Right lobe of liver (tissue), 6 donors: ENCODE data around the gene PDE4B. TPM values are rescaled to one million over a fixed set of nuclear protein-coding genes. Genes with fewer than 3 reads are reported as not detected.
"Not testable (repeated sequence)": the region's sequence is repeated elsewhere in the genome, so short reads cannot be mapped to it uniquely, and the experiment has no call there.

Experiments
- ATAC-seq, 4 donors: fragments of 200-7000 bp; cut with Tn5 transposase; one replicate each; pipeline ENCODE4 v1.9.1; 2020; ENCODE audit warnings: mild to moderate bottlenecking in 4 of 4, moderate library complexity in 4 of 4
- DNase-seq, 3 donors: peaks; one replicate each; pipeline ENCODE4 v3.0.0-alpha.2; 2020
- H3K27ac ChIP-seq, 3 donors: fragments of 200-600 bp; one replicate each; pipeline ENCODE4 v1.8.0; 2022
- H3K27me3 ChIP-seq, 2 donors: fragments of 200-600 bp; one replicate each; pipeline ENCODE4 v1.8.0; 2022
- H3K36me3 ChIP-seq, 4 donors: fragments of 200-600 bp; sonication (generic) in 1 of 4; one replicate each; pipeline versions ENCODE4 v1.5.1 to v1.8.0; 2017 to 2022; ENCODE audit warnings: control low read depth in 1 of 4
- H3K4me1 ChIP-seq, 4 donors: fragments of 200-600 bp; sonication (generic) in 1 of 4; one replicate each; pipeline versions ENCODE4 v1.5.1 to v1.8.0; 2017 to 2022; ENCODE audit warnings: control low read depth in 1 of 4
- H3K4me3 ChIP-seq, 3 donors: fragments of 200-600 bp; one replicate each; pipeline ENCODE4 v1.8.0; 2022
- H3K9me3 ChIP-seq, 4 donors: fragments of 200-600 bp; sonication (generic) in 1 of 4; one replicate each; pipeline versions ENCODE4 v1.5.1 to v1.8.0; 2017 to 2022; ENCODE audit warnings: control low read depth in 1 of 4
- POLR2A ChIP-seq: fragments of 450-650 bp; IDR thresholded peaks from one replicate; pipeline ENCODE4 v1.6.1; 2017; ENCODE audit warnings: antibody characterized with exemption, mild to moderate bottlenecking
- WGBS: methylation state at CpG from one replicate; pipeline ENCODE4 v1.1.6; 2018; ENCODE audit warnings: low coverage, low lambda C conversion rate; ENCODE audit not compliant: insufficient coverage; ENCODE audit errors: missing lambda C conversion rate; 5-methylcytosine and 5-hydroxymethylcytosine counted together
- intact Hi-C, 2 donors: fragments of 100-400 bp; cut with DNase I; formaldehyde crosslinking; loops; one replicate each; pipeline versions ENCODE4 v1.11.2 to v1.14.1; 2022
- total RNA-seq, 6 experiments: library from RNA; depleted of rRNA in 2 of 6; stranded (reverse); fragments of >200 nt in 2 of 6; fragmentation: NEBNext Ultra II Directional in 3 of 6; extraction: Animal tissue kit (Norgen Biotek cat#: 25700) in 3 of 6; gene quantifications; one replicate each; pipeline versions ENCODE4 v1.1.0 to v1.2.4, GENCODE V29; 2016 to 2023
- TF ChIP-seq, protein P1 (sequence below), 4 donors: fragments of 200-600 bp in 3 of 4; fragments of 450-650 bp in 1 of 4; IDR thresholded peaks; one replicate each; pipeline versions ENCODE4 v1.5.1 to v1.8.0; 2016 to 2022; ENCODE audit warnings: antibody characterized with exemption in 4 of 4, mild to moderate bottlenecking in 2 of 4
- donor health status: DM: no; HTN: yes; CAD: no.
- donor health status: DM: no; HTN: no; CAD: no.
- donor health status: DM: no; HTN: no; CAD: no.
- donor health status: DM: no; HTN: yes; CAD: no.
- donor health status: DM: no; HTN: yes; CAD: no.

The PDE4B gene
- total RNA-seq, 6 experiments from 2014 or later = 1.4 to 6.4 (median 2.4) TPM

- Histone ChIP-seq H3K27ac (no peak overlapping the region), H3K9me3 (no peaks in the 10 kb centered on the region), H3K4me3 (no peak overlapping the region), H3K4me1 (no peaks in the 10 kb centered on the region), H3K36me3 (no peaks in the 10 kb centered on the region), H3K27me3 (no peaks in the 10 kb centered on the region)
- DNase-seq = no peak
- TF ChIP-seq, protein P1, sequence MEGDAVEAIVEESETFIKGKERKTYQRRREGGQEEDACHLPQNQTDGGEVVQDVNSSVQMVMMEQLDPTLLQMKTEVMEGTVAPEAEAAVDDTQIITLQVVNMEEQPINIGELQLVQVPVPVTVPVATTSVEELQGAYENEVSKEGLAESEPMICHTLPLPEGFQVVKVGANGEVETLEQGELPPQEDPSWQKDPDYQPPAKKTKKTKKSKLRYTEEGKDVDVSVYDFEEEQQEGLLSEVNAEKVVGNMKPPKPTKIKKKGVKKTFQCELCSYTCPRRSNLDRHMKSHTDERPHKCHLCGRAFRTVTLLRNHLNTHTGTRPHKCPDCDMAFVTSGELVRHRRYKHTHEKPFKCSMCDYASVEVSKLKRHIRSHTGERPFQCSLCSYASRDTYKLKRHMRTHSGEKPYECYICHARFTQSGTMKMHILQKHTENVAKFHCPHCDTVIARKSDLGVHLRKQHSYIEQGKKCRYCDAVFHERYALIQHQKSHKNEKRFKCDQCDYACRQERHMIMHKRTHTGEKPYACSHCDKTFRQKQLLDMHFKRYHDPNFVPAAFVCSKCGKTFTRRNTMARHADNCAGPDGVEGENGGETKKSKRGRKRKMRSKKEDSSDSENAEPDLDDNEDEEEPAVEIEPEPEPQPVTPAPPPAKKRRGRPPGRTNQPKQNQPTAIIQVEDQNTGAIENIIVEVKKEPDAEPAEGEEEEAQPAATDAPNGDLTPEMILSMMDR (IDR thresholded peaks at IDR 0.05) = no peak
- TF ChIP-seq POLR2A = no peak
- no peak for ATAC-seq
- 38% methylated on average over 2 of the region's 3 CpGs for WGBS
- intact Hi-C loops = no loop called here
Observed at GRCh38 chr1:65844821-65845534, 52.3 kb downstream of the PDE4B start.

GRCh38 chr1:65845535-65846060 lies 52.9 kb downstream of the PDE4B start:
- no peak for DNase-seq
- no peaks in the 10 kb centered on the region for H3K36me3 ChIP-seq
- peak in 1 of 4 donors; percentile 18 for ATAC-seq
- WGBS = 59% methylated on average over 7 of the region's 7 CpGs
- no peaks in the 10 kb centered on the region for H3K9me3 ChIP-seq
- TF ChIP-seq, protein P1 (IDR thresholded peaks at IDR 0.05) = no peak
- TF ChIP-seq POLR2A = no peak
- intact Hi-C loops = no loop called here
- H3K27me3 ChIP-seq = no peaks in the 10 kb centered on the region
- no peaks in the 10 kb centered on the region for H3K4me1 ChIP-seq
- H3K27ac ChIP-seq = no peak overlapping the region
- no peak overlapping the region for H3K4me3 ChIP-seq

GRCh38 chr1:65846866-65847265 lies 54.2 kb downstream of the PDE4B start:
- intact Hi-C loops = no loop called here
- H3K27me3 ChIP-seq = no peaks in the 10 kb centered on the region
- DNase-seq (no peak), ATAC-seq (no peak)
- H3K36me3 ChIP-seq = no peaks in the 10 kb centered on the region
- H3K9me3 ChIP-seq = no peaks in the 10 kb centered on the region
- no peak overlapping the region for H3K4me3 ChIP-seq
- TF ChIP-seq, protein P1 (IDR thresholded peaks at IDR 0.05) = no peak
- no peak for TF ChIP-seq POLR2A
- no peaks in the 10 kb centered on the region for H3K4me1 ChIP-seq
- H3K27ac ChIP-seq = no peak overlapping the region

DNA sequence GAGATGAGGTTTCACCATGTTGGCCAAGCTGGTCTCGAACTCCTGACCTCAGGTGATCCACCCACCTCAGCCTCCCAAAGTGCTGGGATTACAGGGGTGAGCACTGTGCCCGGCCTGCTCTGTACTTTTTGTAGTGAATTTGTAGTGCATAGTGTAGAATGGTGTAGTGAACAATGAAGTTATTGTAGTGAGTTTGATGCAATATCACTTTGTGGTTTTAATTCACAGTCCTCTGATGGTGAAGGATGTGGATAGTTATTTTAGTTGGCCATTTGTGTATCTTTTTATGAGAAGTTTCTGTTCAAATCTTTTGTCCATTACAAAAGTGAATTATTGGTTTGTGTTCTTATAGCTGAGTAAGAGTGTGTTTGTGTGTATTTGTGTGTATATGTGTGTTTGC lies 57.6 kb downstream of the PDE4B start:
- 70% methylated on average over 1 of the region's 2 CpGs for WGBS
- ATAC-seq = no peak
- no peaks in the 10 kb centered on the region for H3K27me3 ChIP-seq
- no peaks in the 10 kb centered on the region for H3K36me3 ChIP-seq
- H3K4me3 ChIP-seq = no peak overlapping the region
- TF ChIP-seq POLR2A = no peak
- TF ChIP-seq, protein P1 (IDR thresholded peaks at IDR 0.05) = no peak
- H3K27ac ChIP-seq = no peak overlapping the region
- H3K4me1 ChIP-seq = no peaks in the 10 kb centered on the region
- DNase-seq = no peak
- H3K9me3 ChIP-seq = no peaks in the 10 kb centered on the region
- intact Hi-C loops = no loop called here

DNA sequence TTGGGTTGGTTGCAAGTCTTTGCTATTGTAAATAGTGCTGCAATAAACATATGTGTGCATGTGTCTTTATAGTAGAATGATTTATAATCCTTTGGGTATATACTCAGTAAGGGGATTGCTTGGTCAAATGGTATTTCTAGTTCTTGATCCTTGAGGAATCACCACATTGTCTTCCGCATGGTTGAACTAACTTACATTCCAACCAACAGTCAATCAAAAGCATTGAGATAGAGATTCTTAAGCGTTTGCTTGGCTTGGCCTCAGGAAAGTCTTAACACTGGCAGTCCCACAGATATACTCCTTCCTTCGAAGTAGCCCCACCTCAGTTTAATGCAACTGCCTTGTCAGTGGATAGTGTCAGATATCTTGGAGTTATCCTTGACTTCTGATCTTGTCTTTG lies 63.9 kb downstream of the PDE4B start:
- DNase-seq, H3K9me3 ChIP-seq, intact Hi-C loops: not testable (repeated sequence)

More for the DNA sequence above, 63.9 kb downstream of the PDE4B start:
- not testable (repeated sequence) for H3K4me3 ChIP-seq, H3K27ac ChIP-seq, H3K4me1 ChIP-seq, H3K36me3 ChIP-seq, H3K27me3 ChIP-seq, ATAC-seq
- WGBS = 46% methylated on average over 3 of the region's 3 CpGs
